HepG2 (cell line): ENCODE data around the gene GNAT3. TPM values are rescaled to one million over a fixed set of nuclear protein-coding genes. Genes with fewer than 3 reads are reported as not detected.

ENCODE experiments used
- ATAC-seq: fragments of 200-7000 bp; cut with Tn5 transposase; 3 replicates; pipeline ENCODE4 v1.9.1; 2020; ENCODE audit warnings: mild to moderate bottlenecking, moderate library complexity
- BruUV-seq: library from RNA; stranded (reverse); fragments of 400-500 nt; replicated peaks from 2 replicates; lab custom pipeline; 2021; lab: Mats Ljungman, UMichigan
- CTCF ChIA-PET: fragments of 300-600 bp; formaldehyde crosslinking; extraction: SDS; loops from one replicate; lab custom pipeline; 2021; ENCODE audit warnings: low total read pairs, inconsistent platforms, low intra/inter-chr PET ratio; lab: Yijun Ruan, JAX
- POLR2A ChIA-PET: fragments of 350-600 bp; sonication (Branson Sonifier 250); formaldehyde crosslinking; loops from one replicate; lab custom pipeline; 2020; ENCODE audit warnings: antibody characterized with exemption, inconsistent platforms; lab: Yijun Ruan, JAX
- DNase-seq: peaks from one replicate; pipeline ENCODE4 v3.0.0-alpha.2; 2015; ENCODE audit warnings: low spot score
- FAIRE-seq: peaks from 3 replicates; lab custom pipeline; 2011; peaks lifted over from hg19 to GRCh38; lab: Jason Lieb, UNC
- H2AFZ ChIP-seq: one replicate; pipeline ENCODE4 v1.6.1; 2011; ENCODE audit warnings: low read length, inconsistent platforms
- H3K27ac ChIP-seq: fragments of 300-600 bp; 3 replicates; pipeline ENCODE4 v1.8.0; 2011; ENCODE audit warnings: mixed run types, mild to moderate bottlenecking, mixed read lengths, low read length, inconsistent platforms; ENCODE audit not compliant: insufficient read depth; ENCODE audit errors: extremely low read length
- H3K27me3 ChIP-seq, 2 experiments: fragments of 200-600 bp in 1 of 2; 2 replicates in 1 of 2; 3 replicates in 1 of 2; pipeline versions ENCODE4 v1.6.0 to v1.8.0; 2011; ENCODE audit warnings: low read length in 2 of 2, mild to moderate bottlenecking in 2 of 2, moderate library complexity in 2 of 2, inconsistent platforms in 1 of 2; ENCODE audit not compliant: insufficient read depth in 2 of 2, control insufficient read depth in 1 of 2
- H3K36me3 ChIP-seq, 2 experiments: fragments of 200-600 bp in 1 of 2; replicated peaks in 1 of 2; 2 replicates in 1 of 2; 3 replicates in 1 of 2; pipeline versions ENCODE4 v1.5.1 to v1.8.0; 2011; ENCODE audit warnings: low read length in 2 of 2, inconsistent platforms in 1 of 2; ENCODE audit not compliant: insufficient read depth in 2 of 2, control insufficient read depth in 1 of 2
- H3K4me1 ChIP-seq: 2 replicates; pipeline ENCODE4 v1.5.1; 2012; ENCODE audit warnings: low read length, inconsistent platforms; ENCODE audit not compliant: insufficient read depth
- H3K4me2 ChIP-seq: 2 replicates; pipeline ENCODE4 v1.6.0; 2011; ENCODE audit warnings: low read depth, low read length, inconsistent platforms
- H3K4me3 ChIP-seq, 3 experiments: fragments of 200-600 bp in 1 of 3; sonication (generic), shearing (Covaris generic) in 1 of 3; replicated peaks in 1 of 3; 2 replicates each; pipeline ENCODE4 v1.5.1; 2011 to 2016; ENCODE audit warnings: low read length in 3 of 3, inconsistent platforms in 2 of 3, low read depth in 2 of 3, mild to moderate bottlenecking in 2 of 3, control low read depth in 1 of 3, mixed read lengths in 1 of 3; ENCODE audit not compliant: insufficient read depth in 1 of 3
- H3K79me2 ChIP-seq: one replicate; pipeline ENCODE4 v1.6.1; 2011; ENCODE audit warnings: low read length, inconsistent platforms; ENCODE audit not compliant: insufficient read depth
- H3K9ac ChIP-seq: 2 replicates; pipeline ENCODE4 v1.6.0; 2011; ENCODE audit warnings: mild to moderate bottlenecking, low read depth, low read length, inconsistent platforms; ENCODE audit not compliant: insufficient read depth
- H3K9me3 ChIP-seq: 2 replicates; pipeline ENCODE4 v1.5.1; 2012; ENCODE audit warnings: mild to moderate bottlenecking, low read length
- H4K20me1 ChIP-seq: 2 replicates; pipeline ENCODE4 v1.6.0; 2011; ENCODE audit warnings: inconsistent platforms, mild to moderate bottlenecking, low read length, moderate library complexity; ENCODE audit not compliant: insufficient read depth
- ATF7-NPFF ChIP-seq: sonication (generic); formaldehyde crosslinking; IDR thresholded peaks from 2 replicates; pipeline ENCODE4 v1.8.1; 2023; ENCODE audit warnings: mild to moderate bottlenecking, low read depth, missing genetic modification reagents, moderate library complexity
- ATRX ChIP-seq: sonication (generic); formaldehyde crosslinking; IDR thresholded peaks from 2 replicates; pipeline ENCODE4 v1.4.0; 2020; ENCODE audit warnings: missing genetic modification reagents, borderline replicate concordance
- GFI1 ChIP-seq: sonication (generic); formaldehyde crosslinking; IDR thresholded peaks from 2 replicates; pipeline ENCODE4 v1.5.0; 2020; ENCODE audit warnings: missing genetic modification reagents, mild to moderate bottlenecking, borderline replicate concordance
- MAFF ChIP-seq: IDR thresholded peaks from 2 replicates; pipeline ENCODE4 v1.6.1; 2011; ENCODE audit warnings: low read depth, low read length, improper control_type of control experiment
- SP140L ChIP-seq: sonication (generic); formaldehyde crosslinking; IDR thresholded peaks from 2 replicates; pipeline ENCODE4 v1.4.0; 2020; ENCODE audit warnings: missing genetic modification reagents, borderline replicate concordance
- STAT5B ChIP-seq: sonication (generic); formaldehyde crosslinking; IDR thresholded peaks from 2 replicates; pipeline ENCODE4 v1.4.0; 2020; ENCODE audit warnings: missing genetic modification reagents
- ZFP36 ChIP-seq: fragments of 150-350 bp; IDR thresholded peaks from 2 replicates; pipeline ENCODE4 v1.6.1; 2018; ENCODE audit warnings: borderline replicate concordance, low read length, low read depth; ENCODE audit not compliant: partially characterized antibody
- ZNF44 ChIP-seq: sonication (generic); formaldehyde crosslinking; IDR thresholded peaks from 2 replicates; pipeline ENCODE4 v1.5.1; 2020; ENCODE audit warnings: mild to moderate bottlenecking, missing genetic modification reagents
- WGBS: methylation state at CpG from one replicate; pipeline ENCODE4 v1.1.6; 2017; ENCODE audit warnings: low lambda C conversion rate; 5-methylcytosine and 5-hydroxymethylcytosine counted together
- in situ Hi-C: cut with HindIII; loops from 2 replicates; pipeline ENCODE4 v1.10.0; 2017; ENCODE audit warnings: low pct_unique_long_range_greater_than_20kb; ENCODE audit not compliant: extremely low pct_ligation_motif_present
- intact Hi-C: fragments of 100-400 bp; cut with micrococcal nuclease; formaldehyde crosslinking; loops from one replicate; pipeline ENCODE4 v1.10.0; 2022; ENCODE audit not compliant: unreplicated experiment
- polyA plus RNA-seq, 8 experiments: library from polyadenylated mRNA; depleted of rRNA in 3 of 8; stranded (reverse) in 7 of 8; unstranded in 1 of 8; fragments of >200 nt; fragmentation: Illumina TruSeq in 4 of 8; extraction: Trizol in 4 of 8; gene quantifications; 2 replicates each; pipeline versions ENCODE4 v1.2.1 to v1.2.3, GENCODE V29; 2011 to 2016; ENCODE audit warnings: low read depth in 4 of 8, missing spikeins in 1 of 8, mixed read lengths in 1 of 8; ENCODE audit not compliant: insufficient read depth in 1 of 8
- total RNA-seq, 5 experiments: library from RNA; depleted of rRNA; stranded (reverse); fragments of >200 nt; fragmentation: Illumina TruSeq; extraction: Trizol; gene quantifications; 2 replicates each; pipeline ENCODE4 v1.2.3, GENCODE V29; 2016; ENCODE audit warnings: low read depth in 1 of 5

The GNAT3 gene
- total and polyA plus RNA-seq, 2 of the 13 experiments (the other 11 are each of a cell fraction or from before 2014, with no cell fraction given): not detected

GRCh38 chr7:80466636-80467035 is 45.2 kb downstream of the GNAT3 start:
- H3K27ac ChIP-seq: no peak overlapping the region
- ChIA-PET CTCF (no interaction called here), POLR2A (no interaction called here)
- ATAC-seq (no peak), DNase-seq (no peak), FAIRE-seq (no peak)
- no peaks in the 10 kb centered on the region for H4K20me1 ChIP-seq
- 85% methylated on average over 1 of the region's 1 CpG for WGBS
- no peaks in the 10 kb centered on the region for H3K9me3 ChIP-seq
- TF ChIP-seq MAFF: 0 out of 2 replicates have a peak, but pooled peaks have one; percentile 16
- no peak for TF ChIP-seq STAT5B (CRISPR knock-in tag)
- H3K4me3 ChIP-seq: no peak overlapping the region
- intact Hi-C loops: no loop called here
- H3K27me3 ChIP-seq: no peaks in the 10 kb centered on the region
- no peaks in the 10 kb centered on the region for H3K36me3 ChIP-seq
- peaks cover 7% of the 10 kb centered on the region for H3K4me1 ChIP-seq
- no TSS peak for BruUV-seq
- no peaks in the 10 kb centered on the region for H3K79me2 ChIP-seq
- no peak overlapping the region for H2AFZ ChIP-seq
- H3K4me2 ChIP-seq: no peak overlapping the region
- no peak overlapping the region for H3K9ac ChIP-seq
- in situ Hi-C loops: no loop called here

GRCh38 chr7:80464211-80464610 is 47.7 kb downstream of the GNAT3 start:
- H3K4me2 ChIP-seq: no peak overlapping the region
- ChIA-PET POLR2A (no interaction called here), CTCF (no interaction called here)
- ATAC-seq (no peak), FAIRE-seq (no peak), DNase-seq (no peak)
- in situ Hi-C loops: no loop called here
- no peak overlapping the region for H3K9ac ChIP-seq
- intact Hi-C loops: no loop called here
- TF ChIP-seq GFI1 (CRISPR knock-in tag) (no peak), ZFP36 (no peak), SP140L (CRISPR knock-in tag) (no peak), ATRX (CRISPR knock-in tag) (no peak), ZNF44 (no peak), ATF7-NPFF (CRISPR knock-in tag) (no peak)
- BruUV-seq: no TSS peak
- H2AFZ ChIP-seq: no peak overlapping the region
- no peak overlapping the region for H3K27ac ChIP-seq
- H3K4me3 ChIP-seq: no peak overlapping the region
- no peaks in the 10 kb centered on the region for H3K27me3 ChIP-seq
- no peaks in the 10 kb centered on the region for H4K20me1 ChIP-seq
- H3K36me3 ChIP-seq: no peaks in the 10 kb centered on the region
- peaks cover 7% of the 10 kb centered on the region for H3K4me1 ChIP-seq
- H3K79me2 ChIP-seq: no peaks in the 10 kb centered on the region
- no peaks in the 10 kb centered on the region for H3K9me3 ChIP-seq
